Fibroblast of villous mesenchyme (primary cell): ENCODE measurements around the gene FRS3. TPM values are rescaled to one million over a fixed set of nuclear protein-coding genes. Genes with fewer than 3 reads are reported as not detected.

Experiments used
- DNase-seq: peaks from one replicate; pipeline ENCODE4 v3.0.0-alpha.2; 2010; ENCODE audit warnings: low read depth
- H3K4me3 ChIP-seq: 2 replicates; pipeline ENCODE4 v1.5.1; 2011; ENCODE audit warnings: low read depth, mild to moderate bottlenecking, low read length
- total RNA-seq: library from RNA; depleted of rRNA; stranded (reverse); fragments of >200 nt; gene quantifications from 2 replicates; pipeline ENCODE4 v1.2.3, GENCODE V29; 2012
- TF ChIP-seq, protein P1 (sequence below): IDR thresholded peaks from 2 replicates; pipeline ENCODE4 v1.5.1; 2012; ENCODE audit warnings: low read depth, mild to moderate bottlenecking, low read length; ENCODE audit not compliant: insufficient read depth

The FRS3 gene
- total RNA-seq, 1 donor, result 1.3 TPM

DNA sequence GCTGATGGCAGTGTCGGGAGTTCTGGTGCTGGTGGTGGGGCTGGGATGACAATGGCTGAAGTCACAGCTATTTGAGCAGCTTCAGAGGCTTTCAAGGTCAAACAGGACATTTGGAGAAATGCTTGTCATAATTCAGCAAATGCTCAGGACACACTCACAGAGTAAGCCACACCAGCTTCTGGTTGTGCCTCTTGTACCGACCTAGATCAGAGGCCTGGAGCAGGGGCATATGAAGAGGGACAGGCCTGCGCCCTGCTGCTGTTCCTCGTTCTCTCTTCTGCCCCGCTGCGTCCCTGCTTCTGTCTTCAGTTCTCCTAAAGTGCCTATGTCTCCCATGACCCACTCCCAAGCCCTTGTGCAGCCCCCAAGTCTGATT is 31.6 kb downstream of the FRS3 start:
- no peak for DNase-seq
- TF ChIP-seq, protein P1, sequence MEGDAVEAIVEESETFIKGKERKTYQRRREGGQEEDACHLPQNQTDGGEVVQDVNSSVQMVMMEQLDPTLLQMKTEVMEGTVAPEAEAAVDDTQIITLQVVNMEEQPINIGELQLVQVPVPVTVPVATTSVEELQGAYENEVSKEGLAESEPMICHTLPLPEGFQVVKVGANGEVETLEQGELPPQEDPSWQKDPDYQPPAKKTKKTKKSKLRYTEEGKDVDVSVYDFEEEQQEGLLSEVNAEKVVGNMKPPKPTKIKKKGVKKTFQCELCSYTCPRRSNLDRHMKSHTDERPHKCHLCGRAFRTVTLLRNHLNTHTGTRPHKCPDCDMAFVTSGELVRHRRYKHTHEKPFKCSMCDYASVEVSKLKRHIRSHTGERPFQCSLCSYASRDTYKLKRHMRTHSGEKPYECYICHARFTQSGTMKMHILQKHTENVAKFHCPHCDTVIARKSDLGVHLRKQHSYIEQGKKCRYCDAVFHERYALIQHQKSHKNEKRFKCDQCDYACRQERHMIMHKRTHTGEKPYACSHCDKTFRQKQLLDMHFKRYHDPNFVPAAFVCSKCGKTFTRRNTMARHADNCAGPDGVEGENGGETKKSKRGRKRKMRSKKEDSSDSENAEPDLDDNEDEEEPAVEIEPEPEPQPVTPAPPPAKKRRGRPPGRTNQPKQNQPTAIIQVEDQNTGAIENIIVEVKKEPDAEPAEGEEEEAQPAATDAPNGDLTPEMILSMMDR, result no peak
- no peak overlapping the region for H3K4me3 ChIP-seq

GRCh38 chr6:41747256-41748101 is 32.2 kb downstream of the FRS3 start, which contains the start of gene PGC:
PGC (minus strand) TSS chr6:41747397; CDS start chr6:41747334, 63 bp downstream.
- no peak for DNase-seq
- no peak within 1 kb of the TSS for H3K4me3 ChIP-seq
- TF ChIP-seq, protein P1, result no peak

DNA sequence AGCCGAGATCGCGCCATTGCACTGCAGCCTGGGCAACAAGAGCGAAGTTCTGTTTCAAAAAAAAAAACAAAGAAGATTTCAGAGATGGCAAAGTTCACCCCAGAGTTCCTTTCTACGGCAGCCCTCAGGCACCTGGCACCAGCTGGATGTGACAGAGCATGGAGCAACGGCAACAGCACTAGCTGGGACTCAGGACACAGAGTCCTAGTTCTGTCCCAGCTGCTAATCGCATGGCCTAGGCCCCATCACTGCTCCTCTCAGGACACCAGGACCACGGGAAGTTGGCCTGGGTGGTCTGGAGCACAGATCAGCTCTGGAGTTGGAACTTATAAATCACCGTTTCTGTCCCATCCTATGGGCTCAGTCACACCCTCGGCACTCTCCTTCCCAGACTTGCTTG is 33.6 kb downstream of the FRS3 start:
- H3K4me3 ChIP-seq, result no peak overlapping the region
- TF ChIP-seq, protein P1, result no peak
- no peak for DNase-seq

DNA sequence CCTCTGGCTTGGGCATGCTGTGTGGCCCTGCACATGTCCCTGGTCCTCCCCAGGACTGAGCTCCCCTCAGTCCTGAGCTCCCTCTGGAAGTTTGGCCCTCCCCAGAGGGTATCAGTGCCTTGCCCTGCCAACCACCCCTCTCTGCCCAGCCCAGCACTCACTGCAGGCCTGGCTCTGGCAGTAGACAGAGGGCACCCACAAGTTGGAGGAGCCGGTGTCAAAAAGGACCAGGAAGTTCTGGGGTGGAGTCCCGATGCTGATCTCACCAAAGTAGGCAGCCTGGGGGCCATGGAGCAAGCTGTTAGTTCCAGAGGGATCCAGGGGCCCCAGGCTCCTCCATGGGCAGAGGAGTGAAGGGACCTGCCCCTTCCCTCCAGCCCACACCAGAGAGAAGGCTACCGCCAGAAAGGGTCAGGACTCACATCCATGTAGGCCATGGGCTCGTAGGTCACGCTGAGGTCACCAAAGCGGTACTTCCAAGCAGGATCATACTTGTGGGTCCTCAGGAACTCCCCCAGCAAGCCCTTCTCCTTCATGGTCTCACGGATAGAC is 35.4 kb downstream of the FRS3 start:
- no peak for DNase-seq
- no peak overlapping the region for H3K4me3 ChIP-seq
- TF ChIP-seq, protein P1, result no peak

DNA sequence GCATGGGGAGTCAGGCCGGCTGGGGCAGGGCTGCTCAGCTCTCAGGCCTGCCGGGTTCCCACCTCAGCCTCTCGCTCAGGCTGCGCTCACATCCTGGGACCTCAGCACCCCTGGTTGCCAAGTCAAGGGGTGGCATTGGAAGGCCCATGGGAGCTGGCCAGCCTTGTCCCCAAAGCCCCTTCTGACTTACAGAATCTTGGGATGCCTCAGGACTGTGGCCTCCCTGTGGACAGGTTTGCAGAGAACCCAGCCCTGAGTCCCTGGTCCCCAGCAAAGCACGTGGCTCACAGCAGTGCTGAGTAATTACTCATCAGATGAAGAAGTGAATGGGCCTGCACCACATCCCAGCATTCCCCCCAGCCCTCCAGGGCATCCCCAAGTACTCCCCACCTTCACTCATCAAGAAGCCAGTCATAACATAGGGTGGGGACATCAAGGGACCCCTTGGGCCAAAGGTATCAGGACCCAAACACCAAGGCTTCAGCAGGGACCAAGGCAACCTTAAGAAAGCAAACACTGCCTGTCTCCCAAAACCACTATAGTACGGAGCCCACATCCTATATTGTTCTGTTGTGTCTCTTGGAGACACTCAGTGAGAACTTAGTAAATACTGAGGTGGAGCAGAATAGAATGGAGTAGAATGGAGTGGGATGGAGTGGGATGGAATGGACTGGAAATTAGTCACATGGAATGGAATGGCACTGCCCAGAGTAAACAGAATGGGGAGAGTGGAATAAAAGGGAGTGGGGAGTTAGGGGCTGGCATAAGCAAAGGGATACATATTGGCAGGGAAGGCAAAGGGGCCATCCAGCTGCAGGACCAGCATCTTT is 36.1 kb downstream of the FRS3 start:
- H3K4me3 ChIP-seq, result no peak overlapping the region
- TF ChIP-seq, protein P1, result no peak
- DNase-seq, result no peak

GRCh38 chr6:41741625-41742490 is 37.8 kb downstream of the FRS3 start:
- no peak for DNase-seq
- TF ChIP-seq, protein P1, result no peak

More at GRCh38 chr6:41741625-41742490, 37.8 kb downstream of the FRS3 start:
- no peak overlapping the region for H3K4me3 ChIP-seq
